Activated CD8-positive, alpha-beta memory T cell treated with anti-CD3 and anti-CD28 coated beads for 4 hours (primary cell): ENCODE data around the gene PRDM10.

Experiments used
- DNase-seq, 2 donors: peaks; one replicate each; pipeline ENCODE4 v3.0.0-alpha.2; 2020; ENCODE audit warnings: low read depth in 2 of 2

The PRDM10 gene

GRCh38 chr11:130006929-130007328, 4.3 kb upstream of the PRDM10 start:
- DNase-seq: no peak

DNA sequence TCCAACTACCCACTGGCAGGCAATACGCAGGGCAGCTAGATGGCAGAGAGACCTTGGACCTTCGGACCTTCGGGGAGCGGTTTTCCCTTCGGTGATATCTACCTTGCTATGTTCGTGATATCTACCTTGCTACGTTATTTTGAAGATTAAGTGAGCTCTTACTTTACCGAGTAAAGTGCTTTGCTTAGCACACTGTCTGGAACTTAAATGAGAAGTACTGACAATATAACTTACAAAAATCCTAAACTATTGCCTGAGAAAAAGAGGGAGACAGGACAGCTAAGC, 1.0 kb upstream of the PRDM10 start:
- DNase-seq: no peak

- DNase-seq: peak; percentile 76 to 84
Measured at GRCh38 chr11:130002846-130003716, 446 bp upstream of the PRDM10 start.

DNA sequence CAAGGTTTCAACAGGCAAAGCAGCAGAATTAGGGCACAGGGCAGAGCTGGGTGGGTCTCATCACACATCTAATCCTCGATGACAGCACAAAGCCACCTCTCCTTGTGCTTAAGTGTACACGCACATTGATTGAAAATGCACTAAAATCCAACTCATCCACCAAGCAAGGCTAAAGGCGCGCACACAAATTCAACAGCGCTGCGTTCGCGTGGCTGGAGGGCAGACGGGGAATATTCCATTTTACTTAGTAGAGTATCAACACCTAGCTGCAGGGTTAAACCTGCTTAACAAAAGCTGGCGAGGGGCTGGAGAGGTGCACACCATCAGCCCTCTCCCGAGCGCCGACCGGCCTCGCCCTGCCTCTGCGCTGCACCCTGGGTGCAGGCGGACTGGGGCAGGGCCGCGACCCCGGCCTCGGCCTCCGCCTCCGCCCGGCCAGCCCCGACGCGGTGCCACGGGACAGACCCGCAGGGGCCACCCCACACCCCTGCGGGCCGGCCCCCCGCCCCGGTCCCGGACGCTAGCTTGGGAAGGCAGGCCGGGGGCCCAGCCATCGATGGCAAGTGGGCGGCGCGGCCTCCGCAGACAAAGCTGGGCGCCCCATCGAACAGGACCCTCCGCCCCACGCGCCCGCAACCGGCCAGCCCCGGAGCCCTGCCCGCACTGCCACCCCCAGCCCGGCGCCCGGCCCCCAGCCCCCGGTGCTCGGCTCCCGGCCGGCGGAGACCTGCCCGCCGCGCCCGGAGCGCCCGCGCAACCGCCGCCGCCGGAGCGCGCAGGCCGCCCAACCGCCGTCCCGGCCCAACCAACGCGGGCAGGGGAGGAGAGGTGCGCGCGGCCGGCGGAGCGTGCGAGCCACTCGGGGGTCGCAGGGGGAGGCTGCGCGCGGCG, 929 bp downstream of the PRDM10 start:
- no peak for DNase-seq

DNA sequence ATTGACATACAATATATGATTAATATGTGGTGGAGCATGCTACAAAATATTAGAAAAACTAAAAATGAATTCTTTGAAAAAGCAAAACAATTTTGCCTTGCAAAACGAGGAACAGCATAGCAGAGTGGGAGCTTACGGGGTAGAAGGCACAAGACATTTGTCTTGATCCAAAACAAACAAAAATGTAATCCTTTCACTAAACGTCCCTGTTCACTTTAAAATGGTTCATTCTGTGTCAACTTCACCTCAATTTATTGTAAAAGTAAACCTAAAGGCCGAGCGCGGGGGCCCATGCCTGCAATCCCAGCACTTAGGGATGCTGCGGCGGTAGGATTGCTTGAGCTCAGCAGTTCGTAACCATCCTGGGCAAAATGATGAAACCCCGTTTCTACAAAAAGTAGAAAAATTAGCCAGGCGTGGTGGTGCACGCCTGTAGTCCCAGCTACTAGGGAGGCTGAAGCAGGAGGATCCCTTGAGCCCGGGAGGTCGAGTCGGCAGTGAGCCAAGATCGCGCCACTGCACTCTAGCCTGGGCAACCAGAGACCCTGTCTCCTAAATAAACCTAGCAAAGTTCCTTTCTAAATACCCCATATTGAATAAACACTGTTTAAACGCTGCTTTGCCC, 2.0 kb downstream of the PRDM10 start:
- no peak for DNase-seq

- DNase-seq: no peak
Measured at GRCh38 chr11:129999407-129999806, 3.2 kb downstream of the PRDM10 start.

- DNase-seq: no peak
Measured at GRCh38 chr11:129998905-129999304, 3.7 kb downstream of the PRDM10 start.

DNA sequence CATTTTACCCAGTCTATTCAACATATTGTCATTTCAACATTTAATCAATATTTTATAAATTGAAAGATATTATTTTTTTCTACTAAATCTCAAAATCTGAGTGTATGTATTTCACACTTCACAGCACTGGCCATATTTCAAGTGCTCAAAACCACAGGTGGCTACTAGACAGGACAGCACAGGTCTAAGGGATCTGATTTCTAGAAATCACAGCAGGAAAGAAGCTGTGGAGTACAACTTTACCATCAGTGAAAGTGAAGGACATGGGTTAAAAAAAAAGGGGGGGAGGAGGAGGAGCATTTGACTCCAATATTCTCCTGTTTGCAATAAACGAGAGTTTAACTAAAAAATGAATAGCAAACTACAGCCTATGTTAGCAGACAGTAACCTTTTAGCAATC, 4.5 kb downstream of the PRDM10 start:
- DNase-seq: no peak

DNA sequence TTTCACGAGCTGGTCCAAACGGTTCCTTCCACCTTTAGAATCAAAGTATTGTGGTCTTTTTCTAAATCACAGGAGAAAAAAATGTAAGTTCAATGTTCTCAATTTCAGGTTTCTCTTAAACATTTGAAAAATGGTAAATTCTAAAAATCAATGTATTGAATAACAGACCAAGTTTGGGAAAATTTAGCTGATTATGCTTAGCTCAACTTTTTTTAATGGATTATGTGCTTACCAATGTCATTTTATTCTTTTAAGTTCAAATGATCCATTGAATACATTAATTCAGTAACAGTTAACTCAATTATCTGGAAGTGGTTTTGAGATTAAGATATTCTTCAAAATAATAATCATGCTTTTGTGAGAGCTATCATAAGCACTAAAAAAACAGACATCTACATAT, 5.1 kb downstream of the PRDM10 start:
- DNase-seq: no peak

- DNase-seq: no peak
Measured at GRCh38 chr11:129996113-129996870, 6.3 kb downstream of the PRDM10 start.

DNA sequence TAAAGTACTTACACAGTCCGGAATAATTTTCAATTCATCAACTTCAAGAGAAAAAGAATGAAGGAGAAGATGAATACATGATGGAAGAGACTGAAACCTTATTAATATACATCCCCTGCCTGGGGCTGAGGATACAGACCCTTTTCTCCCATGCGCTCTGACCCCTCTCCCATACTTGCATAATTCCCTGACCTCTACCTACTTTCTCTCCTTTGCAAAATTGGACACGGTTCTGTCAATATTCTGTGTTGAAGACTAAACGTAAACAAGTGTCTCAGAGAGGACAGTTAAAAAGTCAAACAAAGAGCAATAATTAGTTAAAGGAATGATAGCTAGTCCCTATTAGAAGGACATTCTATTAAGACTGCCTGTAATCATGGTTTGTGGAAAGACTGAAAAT, 7.5 kb downstream of the PRDM10 start:
- DNase-seq: no peak

GRCh38 chr11:129992161-129992944, 10.3 kb downstream of the PRDM10 start:
- no peak for DNase-seq

DNA sequence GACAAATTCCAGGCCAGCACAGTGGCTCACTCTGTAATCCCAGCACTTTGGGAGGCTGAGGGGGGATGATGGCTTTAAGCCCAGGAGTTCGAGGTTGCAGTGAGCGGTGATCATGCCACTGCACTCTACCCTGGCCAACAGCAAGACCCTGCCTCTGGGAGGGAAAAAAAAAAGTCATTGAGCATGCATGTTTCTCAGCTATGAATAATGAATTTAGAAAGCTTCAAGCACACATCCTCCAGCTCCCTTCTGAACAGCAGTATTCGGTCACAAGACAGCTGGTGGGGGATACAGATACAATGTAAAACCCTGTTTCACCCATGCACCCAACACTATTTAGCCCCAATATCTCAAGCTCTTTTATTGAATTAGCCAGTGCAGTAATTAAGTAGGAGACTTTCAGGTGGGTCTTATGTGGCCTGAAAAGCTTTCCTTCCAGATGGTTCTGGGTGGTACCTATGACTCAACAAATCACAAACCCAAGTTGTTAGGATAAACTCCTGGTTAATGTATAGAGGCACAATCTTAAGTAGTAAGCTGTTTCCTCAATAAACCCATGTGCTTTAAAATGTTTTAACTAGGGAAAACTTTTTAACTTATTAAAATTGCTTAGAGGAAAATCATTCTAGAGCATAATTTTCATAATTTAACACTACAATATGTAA, 13.4 kb downstream of the PRDM10 start:
- DNase-seq: no peak

GRCh38 chr11:129987950-129988349, 14.7 kb downstream of the PRDM10 start:
- DNase-seq: no peak

DNA sequence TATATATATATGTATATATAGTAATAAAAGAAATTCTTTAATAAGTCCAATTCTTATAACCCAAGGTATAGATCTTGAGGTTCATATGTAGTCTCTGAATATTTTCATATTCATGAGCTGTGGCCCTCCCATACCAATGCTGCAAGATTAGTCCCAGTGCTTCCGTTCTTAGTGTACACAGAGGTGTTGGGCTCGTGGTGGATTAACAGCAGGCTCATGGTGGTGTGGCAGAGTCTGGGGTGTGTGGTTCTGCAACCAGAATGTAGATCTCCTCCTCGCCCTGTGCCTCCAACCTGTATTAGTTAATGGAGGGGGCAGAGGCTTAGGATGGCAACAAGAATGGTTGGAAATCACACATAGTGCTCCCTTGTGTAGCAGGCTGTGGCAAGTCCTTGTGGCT, 16.8 kb downstream of the PRDM10 start:
- no peak for DNase-seq

DNA sequence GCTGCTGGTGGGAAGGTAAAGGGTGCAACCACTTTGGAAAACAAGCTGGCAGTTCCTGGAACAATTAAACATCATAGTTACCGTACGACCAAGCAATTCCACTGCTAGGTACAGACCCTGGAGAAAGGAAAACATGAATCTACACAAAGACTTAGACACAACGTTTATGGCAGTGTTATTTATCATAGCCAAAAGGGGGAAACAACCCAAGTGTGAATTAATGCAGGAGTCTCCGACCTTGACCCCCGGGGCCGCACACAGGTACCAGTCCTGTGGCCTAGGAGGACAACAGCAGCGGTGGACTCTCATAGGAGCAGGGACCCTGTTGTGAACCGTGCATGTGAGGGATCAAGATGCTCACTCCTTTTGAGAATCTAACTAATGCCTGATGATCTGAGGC, 22.5 kb downstream of the PRDM10 start:
- no peak for DNase-seq

- no peak for DNase-seq
Measured at GRCh38 chr11:129979046-129979605, 23.5 kb downstream of the PRDM10 start.

DNA sequence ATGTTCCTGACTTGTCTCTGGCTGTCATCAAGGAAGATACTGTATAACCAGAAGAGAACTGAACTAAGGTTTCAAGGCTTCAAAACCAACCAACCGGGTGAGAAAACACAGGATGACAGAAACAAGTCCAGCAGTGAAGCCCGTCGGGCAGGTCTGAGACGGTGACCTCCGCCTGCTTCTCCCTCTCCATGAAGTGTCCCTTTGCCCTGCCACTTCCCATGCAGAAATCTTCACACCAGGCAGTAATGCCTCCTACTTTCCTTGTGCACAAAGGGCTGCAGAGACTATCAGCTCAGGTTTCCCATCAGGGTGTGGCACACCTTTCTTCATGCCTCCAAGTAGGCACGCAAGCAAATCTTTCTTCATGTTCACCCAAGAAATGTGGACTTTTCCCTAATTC, 24.2 kb downstream of the PRDM10 start:
- no peak for DNase-seq

GRCh38 chr11:129976328-129976727, 26.3 kb downstream of the PRDM10 start:
- no peak for DNase-seq

DNA sequence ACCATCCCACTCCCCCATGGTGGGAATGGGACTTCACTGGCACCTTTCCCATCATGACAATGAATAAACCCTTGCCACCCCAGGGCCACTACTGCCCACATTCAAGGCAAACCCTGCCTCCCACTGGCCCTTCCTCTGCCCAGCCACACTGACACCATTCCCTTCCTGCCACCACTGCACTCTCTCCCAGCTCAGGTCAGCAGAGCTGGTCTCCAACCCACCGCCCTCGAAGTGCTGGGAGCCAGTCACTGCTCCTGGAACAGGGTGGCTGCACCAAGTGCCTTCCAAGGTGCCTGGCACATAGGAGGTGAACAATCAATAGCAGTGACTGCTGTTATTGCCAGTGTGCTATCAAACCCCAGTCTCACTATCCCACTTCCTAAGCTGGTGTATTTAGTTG, 27.1 kb downstream of the PRDM10 start:
- DNase-seq: no peak
